DOHH2 (cell line): ENCODE data around the gene TAF1.
"Not testable (repeated sequence)": the region's sequence is repeated elsewhere in the genome, so short reads cannot be mapped to it uniquely, and the experiment has no call there.

ENCODE experiments used
- EZH2phosphoT487 ChIP-seq: fragments of 200-600 bp; sonication (generic); IDR thresholded peaks from 2 replicates; pipeline ENCODE4 v1.6.1; 2017; ENCODE audit warnings: borderline replicate concordance, mild to moderate bottlenecking, antibody characterized with exemption, low read length, moderate library complexity, mixed read lengths
- TF ChIP-seq, protein P1 (sequence below): fragments of 200-600 bp; sonication (generic); IDR thresholded peaks from one replicate; pipeline ENCODE4 v1.5.1; 2014; ENCODE audit warnings: antibody characterized with exemption, mild to moderate bottlenecking, low read depth, low read length; ENCODE audit not compliant: poor library complexity, severe bottlenecking

DNA sequence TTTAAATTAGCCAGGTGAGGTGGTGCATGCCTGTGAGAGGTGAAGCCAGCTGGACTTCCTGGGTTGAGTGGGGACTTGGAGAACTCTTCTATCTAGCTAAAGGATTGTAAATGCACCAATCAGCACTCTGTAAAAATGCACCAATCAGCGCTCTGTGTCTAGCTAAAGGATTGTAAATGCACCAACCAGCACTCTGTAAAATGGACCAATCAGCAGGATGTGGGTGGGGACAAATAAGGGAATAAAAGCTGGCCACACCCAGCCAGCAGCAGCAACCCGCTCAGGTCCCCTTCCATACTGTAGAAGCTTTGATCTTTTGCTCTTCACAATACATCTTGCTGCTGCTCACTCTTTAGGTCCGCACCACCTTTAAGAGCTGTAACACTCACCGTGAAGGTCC is 147.6 kb downstream of the TAF1 start:
- not testable (repeated sequence) for TF ChIP-seq EZH2phosphoT487
- TF ChIP-seq, protein P1, sequence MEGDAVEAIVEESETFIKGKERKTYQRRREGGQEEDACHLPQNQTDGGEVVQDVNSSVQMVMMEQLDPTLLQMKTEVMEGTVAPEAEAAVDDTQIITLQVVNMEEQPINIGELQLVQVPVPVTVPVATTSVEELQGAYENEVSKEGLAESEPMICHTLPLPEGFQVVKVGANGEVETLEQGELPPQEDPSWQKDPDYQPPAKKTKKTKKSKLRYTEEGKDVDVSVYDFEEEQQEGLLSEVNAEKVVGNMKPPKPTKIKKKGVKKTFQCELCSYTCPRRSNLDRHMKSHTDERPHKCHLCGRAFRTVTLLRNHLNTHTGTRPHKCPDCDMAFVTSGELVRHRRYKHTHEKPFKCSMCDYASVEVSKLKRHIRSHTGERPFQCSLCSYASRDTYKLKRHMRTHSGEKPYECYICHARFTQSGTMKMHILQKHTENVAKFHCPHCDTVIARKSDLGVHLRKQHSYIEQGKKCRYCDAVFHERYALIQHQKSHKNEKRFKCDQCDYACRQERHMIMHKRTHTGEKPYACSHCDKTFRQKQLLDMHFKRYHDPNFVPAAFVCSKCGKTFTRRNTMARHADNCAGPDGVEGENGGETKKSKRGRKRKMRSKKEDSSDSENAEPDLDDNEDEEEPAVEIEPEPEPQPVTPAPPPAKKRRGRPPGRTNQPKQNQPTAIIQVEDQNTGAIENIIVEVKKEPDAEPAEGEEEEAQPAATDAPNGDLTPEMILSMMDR = not testable (repeated sequence)
